ENCODE results near the gene DGKB. TPM values are rescaled to one million over a fixed set of nuclear protein-coding genes. Genes with fewer than 3 reads are reported as not detected.

DGKB gene
- total RNA-seq, 1 experiment from 2014 or later = 1.9 TPM

GRCh38 chr7:14425559-14425958 lies 477.0 kb downstream of the DGKB start:
- H3K27me3 Mint-ChIP-seq (ENCODE audit: low read depth) = no peaks in the 10 kb centered on the region
- TF ChIP-seq ZBTB21 (CRISPR knock-in tag; IDR thresholded peaks at IDR 0.05; ENCODE audit: borderline replicate concordance) = no peak
- no peak for TF ChIP-seq NFE2L1 (CRISPR knock-in tag; IDR thresholded peaks at IDR 0.05)
- TF ChIP-seq TEAD4 (CRISPR knock-in tag; IDR thresholded peaks at IDR 0.05) = no peak
- no peak for TF ChIP-seq ZNF219 (CRISPR knock-in tag; IDR thresholded peaks at IDR 0.05; ENCODE audit: borderline replicate concordance)
- TF ChIP-seq ZNF671 (CRISPR knock-in tag; IDR thresholded peaks at IDR 0.05) = no peak
- CTCF ChIA-PET = no interaction called here
- no peak overlapping the region for H3K4me3 Mint-ChIP-seq
- no peak overlapping the region for H3K27ac Mint-ChIP-seq
- DNase-seq (ENCODE audit: low spot score) (no peak), ATAC-seq (no peak)
- peaks cover 11% of the 10 kb centered on the region; the same call in 1 of the 2 replicates for H3K9me3 Mint-ChIP-seq
- H3K4me1 Mint-ChIP-seq = 0 out of 2 replicates have a peak, but pooled peaks cover 4% of the 10 kb centered on the region
- POLR2A ChIA-PET = no interaction called here
- H3K36me3 Mint-ChIP-seq = no peaks in the 10 kb centered on the region

- H3K27me3 Mint-ChIP-seq (ENCODE audit: low read depth) = no peaks in the 10 kb centered on the region
- H3K36me3 Mint-ChIP-seq = no peaks in the 10 kb centered on the region
- CTCF ChIA-PET = no interaction called here
- TF ChIP-seq NFYB (CRISPR knock-in tag; conservative IDR thresholded peaks at IDR 0.05; ENCODE audit: low read depth) (no peak), MLX (CRISPR knock-in tag; IDR thresholded peaks at IDR 0.05) (no peak), PRRX2 (CRISPR knock-in tag; IDR thresholded peaks at IDR 0.05) (no peak), ATF1 (CRISPR knock-in tag; IDR thresholded peaks at IDR 0.05) (no peak), USF2 (CRISPR knock-in tag; IDR thresholded peaks at IDR 0.05) (no peak), ZNF281 (CRISPR knock-in tag; IDR thresholded peaks at IDR 0.05) (no peak), CREB1 (CRISPR knock-in tag; IDR thresholded peaks at IDR 0.05) (no peak), NFE2L1 (CRISPR knock-in tag; IDR thresholded peaks at IDR 0.05) (no peak), NR2C2 (CRISPR knock-in tag; IDR thresholded peaks at IDR 0.05) (no peak), ZSCAN18 (CRISPR knock-in tag; IDR thresholded peaks at IDR 0.05) (no peak), EMX1 (CRISPR knock-in tag; IDR thresholded peaks at IDR 0.05) (no peak), ETV6 (CRISPR knock-in tag; IDR thresholded peaks at IDR 0.05) (no peak), PREB (CRISPR knock-in tag; IDR thresholded peaks at IDR 0.05; ENCODE audit: borderline replicate concordance) (no peak), FOXP1 (CRISPR knock-in tag; IDR thresholded peaks at IDR 0.05; ENCODE audit: borderline replicate concordance) (no peak)
- H3K27ac Mint-ChIP-seq = no peak overlapping the region
- ATAC-seq = no peak
- H3K4me3 Mint-ChIP-seq = no peak overlapping the region
- 0 out of 2 replicates have a peak, but pooled peaks cover 4% of the 10 kb centered on the region for H3K4me1 Mint-ChIP-seq
- DNase-seq (ENCODE audit: low spot score) = no peak
- POLR2A ChIA-PET = no interaction called here
- H3K9me3 Mint-ChIP-seq = peaks cover 11% of the 10 kb centered on the region; the same call in 1 of the 2 replicates
These were observed 477.9 kb downstream of the DGKB start for GRCh38 chr7:14424675-14425074.
